Thyroid gland (tissue), 4 donors: ENCODE measurements around the gene RCAN1. TPM values are rescaled to one million over a fixed set of nuclear protein-coding genes. Genes with fewer than 3 reads are reported as not detected.

Experiments used
- DNase-seq, 2 donors: peaks; one replicate each; pipeline ENCODE4 v3.0.0-alpha.2; 2019
- H3K27ac ChIP-seq, 3 donors: fragments of 200-600 bp; sonication (generic); 1 replicate in 2 of 3; 2 replicates in 1 of 3; pipeline ENCODE4 v1.5.1; 2016 to 2019; ENCODE audit warnings: mild to moderate bottlenecking in 1 of 3, moderate library complexity in 1 of 3
- H3K27me3 ChIP-seq: fragments of 200-600 bp; sonication (generic); one replicate; pipeline ENCODE4 v1.5.1; 2019
- H3K36me3 ChIP-seq, 2 donors: fragments of 200-600 bp; sonication (generic); one replicate each; pipeline ENCODE4 v1.5.1; 2016 to 2019
- H3K4me1 ChIP-seq, 2 donors: fragments of 200-600 bp; sonication (generic); one replicate each; pipeline ENCODE4 v1.5.1; 2017 to 2019
- H3K4me3 ChIP-seq, 3 donors: fragments of 200-600 bp; sonication (generic); replicated peaks in 1 of 3; 1 replicate in 2 of 3; 2 replicates in 1 of 3; pipeline ENCODE4 v1.5.1; 2016; ENCODE audit warnings: mild to moderate bottlenecking in 1 of 3
- H3K9me3 ChIP-seq: fragments of 200-600 bp; sonication (generic); one replicate; pipeline ENCODE4 v1.5.1; 2017
- CTCF ChIP-seq, 6 experiments: fragments of 200-600 bp in 3 of 6; fragments of 450-650 bp in 3 of 6; sonication (generic) in 3 of 6; IDR thresholded peaks; one replicate each; pipeline ENCODE4 v1.5.1; 2016 to 2019; ENCODE audit warnings: antibody characterized with exemption in 6 of 6, mild to moderate bottlenecking in 2 of 6, inconsistent platforms in 1 of 6, moderate library complexity in 1 of 6
- POLR2A ChIP-seq, 2 donors: fragments of 450-650 bp; IDR thresholded peaks; one replicate each; pipeline ENCODE4 v1.6.1; 2017; ENCODE audit warnings: antibody characterized with exemption in 2 of 2, mild to moderate bottlenecking in 2 of 2, moderate library complexity in 1 of 2
- WGBS, 2 donors: methylation state at CpG; one replicate each; pipeline ENCODE4 v1.1.5; 2017; 5-methylcytosine and 5-hydroxymethylcytosine counted together
- intact Hi-C: fragments of 100-400 bp; cut with DNase I; formaldehyde crosslinking; loops from one replicate; pipeline ENCODE4 v1.15.1; 2023
- total RNA-seq, 4 donors: library from RNA; depleted of rRNA; stranded (reverse); fragments of >200 nt; gene quantifications; one replicate each; pipeline ENCODE4 v1.2.3, GENCODE V29; 2016

The RCAN1 gene
- total RNA-seq, 4 donors from 2014 or later = 24.5 to 32.7 (median 29.0) TPM

GRCh38 chr21:34534522-34534921, 80.4 kb downstream of the RCAN1 start:
- H3K4me1 ChIP-seq = no peaks in the 10 kb centered on the region
- H3K4me3 ChIP-seq = no peak overlapping the region
- no peak overlapping the region for H3K27ac ChIP-seq
- no peak for DNase-seq
- 78 to 88% methylated on average over 2 to 4 of the region's 4 CpGs for WGBS, 2 donors
- TF ChIP-seq CTCF (IDR thresholded peaks at IDR 0.05) (no peak), POLR2A (IDR thresholded peaks at IDR 0.05) (no peak)
- intact Hi-C loops = no loop called here
- no peaks in the 10 kb centered on the region for H3K36me3 ChIP-seq
- H3K9me3 ChIP-seq = no peaks in the 10 kb centered on the region
- no peaks in the 10 kb centered on the region for H3K27me3 ChIP-seq

DNA sequence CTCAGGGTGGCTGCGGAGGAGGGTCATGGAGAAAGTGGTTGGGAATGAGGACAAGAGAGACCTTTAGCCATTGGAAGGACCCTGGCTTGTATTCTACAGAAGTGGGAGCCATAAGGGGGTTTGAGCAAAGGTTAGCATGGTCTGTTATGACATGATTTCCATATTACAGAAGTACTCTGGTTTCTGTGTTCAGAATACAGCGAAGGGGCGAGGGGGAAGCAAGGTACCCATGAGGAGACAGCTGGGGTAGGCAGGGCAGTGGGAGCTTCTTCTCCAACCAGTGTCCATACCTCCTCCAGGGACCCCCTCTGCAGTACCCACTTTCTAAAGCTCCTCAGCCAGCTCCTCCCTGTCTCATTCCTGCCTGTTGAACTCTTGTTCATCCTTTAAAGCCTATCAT, 81.0 kb downstream of the RCAN1 start:
- Histone ChIP-seq H3K36me3 (no peaks in the 10 kb centered on the region), H3K27me3 (no peaks in the 10 kb centered on the region), H3K4me3 (no peak overlapping the region), H3K9me3 (no peaks in the 10 kb centered on the region), H3K27ac (no peak overlapping the region), H3K4me1 (no peaks in the 10 kb centered on the region)
- no peak for DNase-seq
- TF ChIP-seq CTCF (IDR thresholded peaks at IDR 0.05) = no peak
- no peak for TF ChIP-seq POLR2A (IDR thresholded peaks at IDR 0.05)
- WGBS, 2 donors = 87 to 96% methylated on average over 3 of the region's 3 CpGs
- intact Hi-C loops = no loop called here

DNA sequence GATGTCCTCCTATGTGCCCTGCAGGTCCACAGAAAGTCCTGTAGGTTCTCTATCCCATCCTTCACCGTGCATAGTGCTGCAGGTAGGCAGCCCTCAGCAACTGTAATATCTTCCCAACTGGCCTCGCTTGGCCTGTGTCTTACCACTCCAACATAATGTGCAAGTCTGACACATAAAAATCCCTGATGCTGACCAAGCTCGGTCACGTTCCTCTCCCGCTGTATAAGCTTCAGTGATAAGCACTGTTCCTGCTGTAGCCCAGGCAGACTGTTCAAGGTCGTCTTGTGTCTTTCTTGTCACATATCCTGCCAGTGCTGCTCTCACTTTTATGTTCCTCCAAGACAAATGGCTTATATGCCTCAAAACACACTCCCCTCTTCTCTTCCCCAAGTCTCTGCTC, 83.5 kb downstream of the RCAN1 start:
- intact Hi-C loops = no loop called here
- 84 to 92% methylated on average over 6 of the region's 6 CpGs for WGBS, 2 donors

GRCh38 chr21:34530261-34530660, 84.7 kb downstream of the RCAN1 start:
- TF ChIP-seq POLR2A (IDR thresholded peaks at IDR 0.05) = no peak
- H3K27ac ChIP-seq = no peak overlapping the region
- intact Hi-C loops = no loop called here
- peaks cover under 1 to 7% of the 10 kb centered on the region in 2 donors for H3K4me1 ChIP-seq
- H3K9me3 ChIP-seq = no peaks in the 10 kb centered on the region
- H3K27me3 ChIP-seq = no peaks in the 10 kb centered on the region
- DNase-seq = no peak
- H3K36me3 ChIP-seq = no peaks in the 10 kb centered on the region
- no peak overlapping the region for H3K4me3 ChIP-seq

More for the DNA sequence above, 83.5 kb downstream of the RCAN1 start:
- no peaks in the 10 kb centered on the region for H3K4me1 ChIP-seq
- DNase-seq = no peak
- no peaks in the 10 kb centered on the region for H3K27me3 ChIP-seq
- no peaks in the 10 kb centered on the region for H3K36me3 ChIP-seq
- no peak for TF ChIP-seq CTCF (IDR thresholded peaks at IDR 0.05)
- no peak for TF ChIP-seq POLR2A (IDR thresholded peaks at IDR 0.05)
- no peaks in the 10 kb centered on the region for H3K9me3 ChIP-seq
- H3K4me3 ChIP-seq = no peak overlapping the region
- H3K27ac ChIP-seq = no peak overlapping the region

DNA sequence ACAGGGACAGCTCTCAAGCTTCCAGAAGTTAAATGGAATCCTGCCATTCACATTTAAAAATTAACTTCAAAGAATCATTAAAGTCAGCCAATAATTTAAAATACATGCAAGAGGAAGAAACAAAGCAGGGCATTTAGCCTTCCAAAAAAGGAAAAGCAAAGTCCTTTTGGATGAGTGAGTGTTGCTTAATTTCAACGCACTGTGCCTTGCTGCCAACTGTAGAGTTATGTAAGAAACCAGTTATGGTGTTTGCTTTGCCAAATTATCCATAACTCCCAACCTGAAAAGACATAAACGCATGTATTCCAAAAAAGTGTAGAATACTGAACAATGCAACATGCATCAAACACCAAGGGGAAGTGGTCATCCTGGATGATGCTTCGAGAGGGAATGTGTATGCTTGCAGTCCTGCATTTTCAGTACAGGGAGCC, 86.8 kb downstream of the RCAN1 start:
- no peak overlapping the region for H3K4me3 ChIP-seq
- WGBS, 2 donors = 81 to 85% methylated on average over 3 of the region's 3 CpGs
- no peak for TF ChIP-seq POLR2A (IDR thresholded peaks at IDR 0.05)
- TF ChIP-seq CTCF (IDR thresholded peaks at IDR 0.05) = no peak
- H3K27me3 ChIP-seq = no peaks in the 10 kb centered on the region
- H3K27ac ChIP-seq = peak overlapping the region in 1 of 3 donors; percentile 14
- H3K4me1 ChIP-seq = peaks cover 7 to 14% of the 10 kb centered on the region in 2 donors
- intact Hi-C loops = no loop called here
- no peaks in the 10 kb centered on the region for H3K36me3 ChIP-seq
- H3K9me3 ChIP-seq = no peaks in the 10 kb centered on the region
- no peak for DNase-seq
